Activated B cell treated with CpG ODN at 0.5 μM for 24 hours (primary cell): ENCODE measurements around the gene POLE3. TPM values are rescaled to one million over a fixed set of nuclear protein-coding genes. Genes with fewer than 3 reads are reported as not detected.
"Not testable (repeated sequence)": the region's sequence is repeated elsewhere in the genome, so short reads cannot be mapped to it uniquely, and the experiment has no call there.

Experiments
- ATAC-seq: fragments of 200-7000 bp; cut with Tn5 transposase; one replicate; pipeline ENCODE4 v1.10.0; 2021; ENCODE audit warnings: low read depth, mild to moderate bottlenecking, moderate library complexity
- CTCF ChIA-PET: fragments of 350-600 bp; sonication (Branson Sonifier 250); formaldehyde crosslinking; loops from one replicate; lab custom pipeline; 2021; ENCODE audit warnings: antibody characterized with exemption; lab: Charles Lee
- POLR2A ChIA-PET: fragments of 350-600 bp; sonication (Branson Sonifier 250); formaldehyde crosslinking; loops from one replicate; lab custom pipeline; 2021; ENCODE audit warnings: antibody characterized with exemption; lab: Charles Lee
- DNase-seq: peaks from one replicate; pipeline ENCODE4 v3.0.0; 2022
- H3K27ac Mint-ChIP-seq: one replicate; pipeline ENCODE4 v1.8.0; 2020; ENCODE audit warnings: mixed read lengths
- H3K27me3 Mint-ChIP-seq: one replicate; pipeline ENCODE4 v1.8.0; 2021; ENCODE audit warnings: mixed read lengths
- H3K36me3 Mint-ChIP-seq: one replicate; pipeline ENCODE4 v1.8.0; 2021; ENCODE audit warnings: low read depth, mixed read lengths
- H3K4me1 Mint-ChIP-seq: one replicate; pipeline ENCODE4 v1.8.0; 2021; ENCODE audit warnings: mixed read lengths
- H3K4me3 Mint-ChIP-seq: one replicate; pipeline ENCODE4 v1.8.0; 2020; ENCODE audit warnings: mild to moderate bottlenecking, mixed read lengths
- H3K9me3 Mint-ChIP-seq: one replicate; pipeline ENCODE4 v1.8.0; 2020; ENCODE audit warnings: mixed read lengths
- CTCF ChIP-seq: fragments of 200-600 bp; IDR thresholded peaks from one replicate; pipeline ENCODE4 v1.8.0; 2022; ENCODE audit warnings: antibody characterized with exemption, mild to moderate bottlenecking
- intact Hi-C: fragments of 100-400 bp; cut with micrococcal nuclease; formaldehyde crosslinking; loops from one replicate; pipeline ENCODE4 v1.15.1; 2024
- total RNA-seq: library from RNA; stranded (reverse); gene quantifications from 2 replicates; pipeline ENCODE4 v1.2.3, GENCODE V29; 2022

Gene POLE3
- total RNA-seq, 1 donor from 2014 or later, result 48.0 TPM

GRCh38 chr9:113380869-113381378, 29.6 kb downstream of the POLE3 start:
- Mint-ChIP-seq H3K27me3 (no peaks in the 10 kb centered on the region), H3K36me3 (peaks cover 2% of the 10 kb centered on the region), H3K27ac (peak overlapping the region; percentile 59), H3K9me3 (no peaks in the 10 kb centered on the region), H3K4me1 (peaks cover 19% of the 10 kb centered on the region), H3K4me3 (peak overlapping the region; percentile 3)
- intact Hi-C loops, result loop anchor here (1.0 kb wide), 1 partner anchor 20 kb away; the partner anchor contains the start of gene ALAD
- CTCF ChIA-PET, result no interaction called here
- TF ChIP-seq CTCF, result no peak
- ATAC-seq, result peak; percentile 35
- POLR2A ChIA-PET, result no interaction called here
- no peak for DNase-seq

GRCh38 chr9:113379829-113380210, 30.7 kb downstream of the POLE3 start:
- H3K36me3 Mint-ChIP-seq, CTCF ChIA-PET, H3K9me3 Mint-ChIP-seq, DNase-seq, intact Hi-C loops, H3K4me3 Mint-ChIP-seq, ATAC-seq, H3K27me3 Mint-ChIP-seq, H3K27ac Mint-ChIP-seq: not testable (repeated sequence)
- POLR2A ChIA-PET, result interaction anchor here (0.9 kb wide), 1 partner anchor 21 kb away, joined by 3 read pairs; the partner anchor contains the start of gene ALAD
- peaks cover 29% of the 10 kb centered on the region for H3K4me1 Mint-ChIP-seq

- intact Hi-C loops, H3K9me3 Mint-ChIP-seq, H3K36me3 Mint-ChIP-seq, H3K4me3 Mint-ChIP-seq, ATAC-seq, CTCF ChIA-PET, H3K27me3 Mint-ChIP-seq, DNase-seq: not testable (repeated sequence)
- POLR2A ChIA-PET, result interaction anchor here (0.9 kb wide), 1 partner anchor 22 kb away, joined by 3 read pairs; the partner anchor contains the start of gene ALAD
- H3K27ac Mint-ChIP-seq, result peak overlapping the region; percentile 20
- H3K4me1 Mint-ChIP-seq, result peaks cover 32% of the 10 kb centered on the region
These were observed 31.2 kb downstream of the POLE3 start for GRCh38 chr9:113379094-113379828.

- H3K9me3 Mint-ChIP-seq, result no peaks in the 10 kb centered on the region
- peak within 1 kb of the TSS; percentile 92 for H3K4me3 Mint-ChIP-seq
- DNase-seq (peak; percentile 78), ATAC-seq (peak; percentile 90)
- H3K4me1 Mint-ChIP-seq, result peaks cover 32% of the 10 kb centered on the region
- H3K27me3 Mint-ChIP-seq, result no peaks in the 10 kb centered on the region
- ChIA-PET CTCF (interaction anchor here (1.0 kb wide), 1 partner anchor 25 kb away, joined by 3 read pairs; no protein-coding TSS in a partner anchor), POLR2A (interaction anchor here (0.6 to 2.2 kb wide), 15 partner anchors 10 to 1698 kb away, joined by 3 to 23 read pairs (median 8); partner anchors contain the start of genes ALAD, BSPRY, C9orf43 and CDC26)
- no peak for TF ChIP-seq CTCF
- intact Hi-C loops, result loop anchor here (1.0 kb wide), 7 partner anchors 24 to 205 kb away; partner anchors contain the start of genes ALAD, C9orf43, CDC26 and FKBP15
- H3K36me3 Mint-ChIP-seq, result peaks cover 28% of the 10 kb centered on the region
- H3K27ac Mint-ChIP-seq, result peak within 1 kb of the TSS; percentile 81
These were observed 33.6 kb downstream of the POLE3 start, which contains the start of gene HDHD3 for GRCh38 chr9:113376634-113377567. Gene HDHD3 (minus strand): TSS chr9:113376986. CDS start chr9:113374354, 2,632 bp downstream.

GRCh38 chr9:113375057-113376023, 35.1 kb downstream of the POLE3 start:
- Mint-ChIP-seq H3K27ac (peak overlapping the region; percentile 46), H3K27me3 (no peaks in the 10 kb centered on the region), H3K36me3 (peaks cover 28% of the 10 kb centered on the region), H3K4me1 (peaks cover 22% of the 10 kb centered on the region), H3K4me3 (peak overlapping the region; percentile 92), H3K9me3 (no peaks in the 10 kb centered on the region)
- TF ChIP-seq CTCF, result no peak
- intact Hi-C loops, result loop anchor here (1.0 kb wide), 3 partner anchors 35 to 154 kb away; partner anchors contain the start of genes C9orf43, FKBP15, POLE3 and SLC31A1
- DNase-seq, result no peak
- ChIA-PET POLR2A (interaction anchor here (0.6 to 2.2 kb wide), 15 partner anchors 9 to 1513 kb away, joined by 3 to 23 read pairs (median 8); partner anchors contain the start of genes ALAD, BSPRY, C9orf43 and CDC26), CTCF (no interaction called here)
- no peak for ATAC-seq
